ENCODE results near the gene STARD9.
"Not testable (repeated sequence)": the region's sequence is repeated elsewhere in the genome, so short reads cannot be mapped to it uniquely, and the experiment has no call there.

DNA sequence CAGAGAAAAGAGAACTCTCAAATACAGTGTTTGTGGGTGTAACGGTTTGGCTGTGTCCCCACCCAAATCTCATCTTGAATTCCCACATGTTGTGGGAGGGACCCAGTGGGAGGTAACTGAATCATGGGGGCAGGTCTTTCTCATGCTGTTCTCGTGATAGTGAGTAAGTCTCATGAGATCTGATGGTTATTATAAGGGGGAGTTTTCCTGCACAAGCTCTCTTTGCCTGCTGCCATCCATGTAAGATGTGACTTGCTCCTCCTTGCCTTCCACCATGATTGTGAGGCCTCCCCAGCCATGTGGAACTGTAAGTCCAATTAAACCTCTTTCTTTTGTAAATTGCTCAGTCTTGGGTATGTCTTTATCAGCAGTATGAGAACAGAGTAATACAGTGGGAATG lies 186.4 kb downstream of the STARD9 start:
- TF ChIP-seq RFX5 (IDR thresholded peaks at IDR 0.05; ENCODE audit: low read length); MEF2A (IDR thresholded peaks at IDR 0.05; ENCODE audit: borderline replicate concordance, low read depth); POLR2AphosphoS5 (IDR thresholded peaks at IDR 0.05; ENCODE audit: low read depth, low read length); NFIC (IDR thresholded peaks at IDR 0.05; ENCODE audit: borderline replicate concordance); YY1 (IDR thresholded peaks at IDR 0.05; ENCODE audit: low read depth); ELF1 (IDR thresholded peaks at IDR 0.05): not testable (repeated sequence)
- TF ChIP-seq, protein P1, sequence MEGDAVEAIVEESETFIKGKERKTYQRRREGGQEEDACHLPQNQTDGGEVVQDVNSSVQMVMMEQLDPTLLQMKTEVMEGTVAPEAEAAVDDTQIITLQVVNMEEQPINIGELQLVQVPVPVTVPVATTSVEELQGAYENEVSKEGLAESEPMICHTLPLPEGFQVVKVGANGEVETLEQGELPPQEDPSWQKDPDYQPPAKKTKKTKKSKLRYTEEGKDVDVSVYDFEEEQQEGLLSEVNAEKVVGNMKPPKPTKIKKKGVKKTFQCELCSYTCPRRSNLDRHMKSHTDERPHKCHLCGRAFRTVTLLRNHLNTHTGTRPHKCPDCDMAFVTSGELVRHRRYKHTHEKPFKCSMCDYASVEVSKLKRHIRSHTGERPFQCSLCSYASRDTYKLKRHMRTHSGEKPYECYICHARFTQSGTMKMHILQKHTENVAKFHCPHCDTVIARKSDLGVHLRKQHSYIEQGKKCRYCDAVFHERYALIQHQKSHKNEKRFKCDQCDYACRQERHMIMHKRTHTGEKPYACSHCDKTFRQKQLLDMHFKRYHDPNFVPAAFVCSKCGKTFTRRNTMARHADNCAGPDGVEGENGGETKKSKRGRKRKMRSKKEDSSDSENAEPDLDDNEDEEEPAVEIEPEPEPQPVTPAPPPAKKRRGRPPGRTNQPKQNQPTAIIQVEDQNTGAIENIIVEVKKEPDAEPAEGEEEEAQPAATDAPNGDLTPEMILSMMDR (IDR thresholded peaks at IDR 0.05): not testable (repeated sequence)
- TF ChIP-seq, protein P2, sequence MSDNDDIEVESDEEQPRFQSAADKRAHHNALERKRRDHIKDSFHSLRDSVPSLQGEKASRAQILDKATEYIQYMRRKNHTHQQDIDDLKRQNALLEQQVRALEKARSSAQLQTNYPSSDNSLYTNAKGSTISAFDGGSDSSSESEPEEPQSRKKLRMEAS (IDR thresholded peaks at IDR 0.05; ENCODE audit: low read depth): not testable (repeated sequence)
- TF ChIP-seq, protein P3, sequence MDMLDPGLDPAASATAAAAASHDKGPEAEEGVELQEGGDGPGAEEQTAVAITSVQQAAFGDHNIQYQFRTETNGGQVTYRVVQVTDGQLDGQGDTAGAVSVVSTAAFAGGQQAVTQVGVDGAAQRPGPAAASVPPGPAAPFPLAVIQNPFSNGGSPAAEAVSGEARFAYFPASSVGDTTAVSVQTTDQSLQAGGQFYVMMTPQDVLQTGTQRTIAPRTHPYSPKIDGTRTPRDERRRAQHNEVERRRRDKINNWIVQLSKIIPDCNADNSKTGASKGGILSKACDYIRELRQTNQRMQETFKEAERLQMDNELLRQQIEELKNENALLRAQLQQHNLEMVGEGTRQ (IDR thresholded peaks at IDR 0.05; ENCODE audit: borderline replicate concordance, low read depth, low read length): not testable (repeated sequence)
